Measurements from ENCODE around the gene ZNF664. TPM values are rescaled to one million over a fixed set of nuclear protein-coding genes. Genes with fewer than 3 reads are reported as not detected.

Gene ZNF664
- total and polyA plus RNA-seq, 10 of the 15 experiments (the other 5 are each of a cell fraction or from before 2014, with no cell fraction given) = 1.8 to 65.6 (median 30.8) TPM

GRCh38 chr12:123963821-123964220 is 9.2 kb upstream of the ZNF664 start:
- Histone ChIP-seq H3K27ac (ENCODE audit: control insufficient read depth, insufficient read depth) (no peak overlapping the region), H3K36me3 (ENCODE audit: control insufficient read depth in 2 of 2, insufficient read depth in 2 of 2, low read length in 1 of 2) (no peaks in the 10 kb centered on the region), H3K79me2 (ENCODE audit: control insufficient read depth, insufficient read depth, low read length) (no peaks in the 10 kb centered on the region), H4K20me1 (ENCODE audit: control insufficient read depth, insufficient read depth) (no peaks in the 10 kb centered on the region), H3K4me2 (ENCODE audit: control insufficient read depth, insufficient read depth) (no peak overlapping the region), H3K27me3 (replicated peaks in 1 of 2; ENCODE audit: control insufficient read depth in 2 of 2, insufficient read depth in 2 of 2, low read length in 1 of 2) (peaks cover 0 to 3% of the 10 kb centered on the region in 2 experiments; a peak in 2 of 4 replicates), H3K9me3 (replicated peaks; ENCODE audit: control insufficient read depth, insufficient read depth, low read length) (no peaks in the 10 kb centered on the region), H2AFZ (ENCODE audit: control insufficient read depth, low read depth, low read length) (no peak overlapping the region), H3K4me1 (ENCODE audit: control insufficient read depth, insufficient read depth, low read length) (no peaks in the 10 kb centered on the region), H3K9ac (ENCODE audit: control insufficient read depth, insufficient read depth, low read length) (no peak overlapping the region), H3K4me3 (no peak overlapping the region)
- CTCF ChIA-PET = interaction anchor here (1.2 to 2.7 kb wide), 4 partner anchors 21 to 68 kb away, joined by 3 to 8 read pairs (median 3); no protein-coding TSS in a partner anchor
- FAIRE-seq = no peak
- 94% methylated on average over 4 of the region's 4 CpGs for WGBS (ENCODE audit: insufficient coverage, insufficient replicate concordance, low lambda C conversion rate, missing lambda C conversion rate)
- intact Hi-C loops (cut with micrococcal nuclease; ENCODE audit: unreplicated experiment) = no loop called here
- no peak for DNase-seq (ENCODE audit: low read depth, low spot score)
- SMC1A ChIA-PET (ENCODE audit: uncharacterized antibody, unreplicated experiment) = interaction anchor here (1.0 kb wide), 1 partner anchor 20 kb away, joined by 5 read pairs; no protein-coding TSS in a partner anchor
- TF ChIP-seq ZBTB33 (IDR thresholded peaks at IDR 0.05) (no peak), SUZ12 (IDR thresholded peaks at IDR 0.05; ENCODE audit: unreplicated experiment) (no peak), BCLAF1 (IDR thresholded peaks at IDR 0.05) (no peak), SMAD5 (IDR thresholded peaks at IDR 0.05; ENCODE audit: low read depth) (no peak), NFIC (IDR thresholded peaks at IDR 0.05; ENCODE audit: low read depth, low read length) (no peak), CBFB (IDR thresholded peaks at IDR 0.05; ENCODE audit: low read depth) (no peak), PAX5 (IDR thresholded peaks at IDR 0.05; ENCODE audit: borderline replicate concordance, low read depth, low read length) (no peak), ATF7 (IDR thresholded peaks at IDR 0.05; ENCODE audit: low read depth) (no peak)
- ATAC-seq = no peak
- RAD21 ChIA-PET (ENCODE audit: unreplicated experiment) = no interaction called here
- in situ Hi-C loops (cut with MboI) = no loop called here
- no TSS peak for BruUV-seq (replicated peaks)
- POLR2A ChIA-PET = no interaction called here

Data from GM12878 (cell line).